ENCODE data around the gene PCDH1. TPM values are rescaled to one million over a fixed set of nuclear protein-coding genes. Genes with fewer than 3 reads are reported as not detected.

The PCDH1 gene
- total RNA-seq, 4 donors from 2014 or later, result 9.5 to 96.8 (median 19.6) TPM

- TF ChIP-seq, protein P1, sequence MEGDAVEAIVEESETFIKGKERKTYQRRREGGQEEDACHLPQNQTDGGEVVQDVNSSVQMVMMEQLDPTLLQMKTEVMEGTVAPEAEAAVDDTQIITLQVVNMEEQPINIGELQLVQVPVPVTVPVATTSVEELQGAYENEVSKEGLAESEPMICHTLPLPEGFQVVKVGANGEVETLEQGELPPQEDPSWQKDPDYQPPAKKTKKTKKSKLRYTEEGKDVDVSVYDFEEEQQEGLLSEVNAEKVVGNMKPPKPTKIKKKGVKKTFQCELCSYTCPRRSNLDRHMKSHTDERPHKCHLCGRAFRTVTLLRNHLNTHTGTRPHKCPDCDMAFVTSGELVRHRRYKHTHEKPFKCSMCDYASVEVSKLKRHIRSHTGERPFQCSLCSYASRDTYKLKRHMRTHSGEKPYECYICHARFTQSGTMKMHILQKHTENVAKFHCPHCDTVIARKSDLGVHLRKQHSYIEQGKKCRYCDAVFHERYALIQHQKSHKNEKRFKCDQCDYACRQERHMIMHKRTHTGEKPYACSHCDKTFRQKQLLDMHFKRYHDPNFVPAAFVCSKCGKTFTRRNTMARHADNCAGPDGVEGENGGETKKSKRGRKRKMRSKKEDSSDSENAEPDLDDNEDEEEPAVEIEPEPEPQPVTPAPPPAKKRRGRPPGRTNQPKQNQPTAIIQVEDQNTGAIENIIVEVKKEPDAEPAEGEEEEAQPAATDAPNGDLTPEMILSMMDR (IDR thresholded peaks at IDR 0.05; ENCODE audit: low read depth), result no peak
These were observed 30.6 kb upstream of the PCDH1 start for GRCh38 chr5:141908796-141909195.

GRCh38 chr5:141906972-141907371, 28.8 kb upstream of the PCDH1 start:
- TF ChIP-seq, protein P1 (IDR thresholded peaks at IDR 0.05; ENCODE audit: low read depth), result no peak

GRCh38 chr5:141906517-141906916, 28.3 kb upstream of the PCDH1 start:
- TF ChIP-seq, protein P1 (IDR thresholded peaks at IDR 0.05; ENCODE audit: low read depth), result no peak

GRCh38 chr5:141904551-141904950, 26.3 kb upstream of the PCDH1 start:
- TF ChIP-seq, protein P1 (IDR thresholded peaks at IDR 0.05; ENCODE audit: low read depth), result no peak

DNA sequence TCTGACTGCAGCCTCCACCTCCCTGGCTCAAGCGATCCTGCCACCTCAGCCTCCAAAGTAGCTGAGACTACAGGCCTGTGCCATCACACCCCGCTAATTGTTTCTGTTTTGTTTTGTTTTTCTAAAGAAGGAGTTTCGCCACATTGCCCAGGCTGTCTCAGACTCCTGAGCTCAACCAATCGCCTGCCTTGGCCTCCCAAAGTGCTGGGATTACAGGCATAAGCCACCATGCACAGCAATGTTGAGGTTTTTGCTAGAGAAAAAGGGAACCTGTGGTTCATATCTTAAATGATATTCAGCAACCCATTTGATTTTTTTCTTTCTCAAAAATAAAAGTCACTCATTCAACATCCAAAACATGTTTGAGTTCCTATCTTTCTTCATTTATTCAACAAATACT, 25.1 kb upstream of the PCDH1 start:
- TF ChIP-seq, protein P1 (IDR thresholded peaks at IDR 0.05; ENCODE audit: low read depth), result no peak

DNA sequence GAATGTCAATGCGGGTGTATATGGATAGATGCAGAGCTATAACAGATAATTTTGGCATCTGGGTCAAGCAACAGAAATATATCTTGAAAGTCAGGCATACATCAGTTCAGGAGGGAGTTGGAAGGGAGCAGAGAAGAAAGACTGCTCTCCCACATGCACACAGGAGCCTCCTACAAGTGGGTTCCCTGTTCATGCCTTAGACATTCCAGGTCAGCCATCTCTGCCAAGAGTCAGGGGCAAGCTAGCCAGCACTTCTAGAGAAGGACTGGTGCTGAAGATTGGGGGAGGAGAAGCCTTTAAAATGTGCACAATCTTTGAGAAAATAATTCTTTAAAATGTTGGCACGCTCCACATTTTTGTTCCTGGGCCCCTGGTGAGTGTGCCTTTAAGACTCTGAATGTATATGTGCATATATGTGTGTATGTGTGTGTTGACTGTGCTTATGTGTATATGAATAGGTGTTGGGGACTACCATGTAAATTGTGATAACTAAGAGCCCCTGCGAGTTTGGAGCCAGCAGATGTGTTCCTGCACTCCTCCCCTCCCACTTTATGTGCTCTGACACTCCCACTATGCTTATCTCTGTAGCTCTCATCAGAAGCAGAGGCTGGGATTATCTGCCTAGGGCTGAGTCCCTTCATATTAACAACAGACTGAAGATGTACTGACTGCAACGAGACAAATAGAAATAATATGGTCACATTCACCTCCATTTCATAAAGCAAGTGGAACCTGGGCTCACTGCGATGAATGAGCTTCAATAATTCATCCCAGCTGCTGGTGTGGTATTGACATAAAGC, 24.0 kb upstream of the PCDH1 start:
- TF ChIP-seq, protein P1 (IDR thresholded peaks at IDR 0.05; ENCODE audit: low read depth), result no peak

DNA sequence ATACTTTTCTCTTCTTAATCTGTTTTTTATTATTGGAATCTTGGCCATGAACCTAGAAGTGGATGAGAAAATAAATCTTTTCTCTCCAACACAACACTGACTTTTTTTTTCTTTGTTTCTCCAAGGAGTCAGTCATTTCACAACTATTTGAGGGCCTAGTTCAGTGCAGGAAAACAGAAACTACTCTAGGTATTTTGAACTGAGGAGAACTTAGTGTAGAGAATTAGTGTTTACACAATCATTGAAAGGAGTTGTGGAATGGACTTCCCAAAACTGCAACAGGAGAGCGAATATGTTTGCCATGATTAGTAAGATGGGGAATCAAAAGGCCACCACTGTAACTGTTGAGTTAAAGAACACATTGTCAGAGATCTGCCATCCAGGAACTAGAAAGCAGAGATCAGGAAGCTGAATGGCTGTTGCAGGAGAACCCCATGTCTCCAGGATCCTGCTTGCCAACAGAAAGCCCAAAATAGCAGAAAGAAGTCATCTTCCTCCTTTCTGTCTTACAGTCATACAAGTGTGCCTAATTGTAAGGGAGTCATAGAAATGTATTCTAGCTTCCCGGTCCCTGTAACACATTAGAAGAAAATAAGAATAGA, 20.3 kb upstream of the PCDH1 start:
- TF ChIP-seq, protein P1 (IDR thresholded peaks at IDR 0.05; ENCODE audit: low read depth), result no peak
